ENCODE measurements around the gene MYO16.

The MYO16 gene

DNA sequence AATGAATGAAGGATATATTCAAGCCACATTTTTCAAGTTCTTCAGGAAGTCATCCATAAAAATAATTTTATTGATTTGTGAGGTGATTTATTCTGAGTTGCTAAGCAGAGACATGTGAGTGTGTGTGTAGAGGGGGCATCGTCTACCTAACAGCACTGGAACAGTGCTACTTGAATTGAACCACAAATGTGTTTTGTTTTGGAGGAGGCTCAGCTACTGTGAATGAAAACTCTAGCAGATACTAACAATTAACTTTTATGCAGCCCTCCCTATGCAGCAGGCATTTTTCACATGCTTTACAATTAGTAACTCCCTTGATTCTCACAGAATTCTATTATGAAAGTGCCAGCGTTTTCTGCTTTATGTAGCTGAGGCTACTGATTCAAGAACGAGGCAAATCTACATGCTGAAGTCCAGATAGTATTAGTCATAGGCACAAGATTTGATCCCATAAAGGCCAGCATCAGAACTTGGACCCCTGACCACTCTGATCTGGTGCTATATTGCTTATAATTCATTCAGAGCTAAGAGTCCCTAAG, 103.7 kb downstream of the MYO16 start:
- Histone ChIP-seq H3K4me3 (ENCODE audit: low read depth, low read length) (no peak overlapping the region), H3K4me1 (ENCODE audit: control insufficient read depth, insufficient read depth, low read length) (no peaks in the 10 kb centered on the region), H3K36me3 (ENCODE audit: control insufficient read depth in 2 of 2, insufficient read depth in 1 of 2, low read length in 2 of 2) (no peaks in the 10 kb centered on the region), H3K9me3 (ENCODE audit: control insufficient read depth, insufficient read depth, low read depth, low read length) (no peaks in the 10 kb centered on the region), H3K27ac (ENCODE audit: extremely low read depth, low read depth, low read length) (no peak overlapping the region)
- CTCF ChIA-PET, result no interaction called here
- POLR2A ChIA-PET, result no interaction called here
- no peak for TF ChIP-seq ZNF169 (tag by site-specific recombination; IDR thresholded peaks at IDR 0.05)
- TF ChIP-seq ZIC2 (tag by site-specific recombination; IDR thresholded peaks at IDR 0.05), result no peak
- no peak for TF ChIP-seq ZNF133 (tag by site-specific recombination; IDR thresholded peaks at IDR 0.05)
- TF ChIP-seq PRDM10 (tag by site-specific recombination; IDR thresholded peaks at IDR 0.05), result no peak
- TF ChIP-seq, protein P1, sequence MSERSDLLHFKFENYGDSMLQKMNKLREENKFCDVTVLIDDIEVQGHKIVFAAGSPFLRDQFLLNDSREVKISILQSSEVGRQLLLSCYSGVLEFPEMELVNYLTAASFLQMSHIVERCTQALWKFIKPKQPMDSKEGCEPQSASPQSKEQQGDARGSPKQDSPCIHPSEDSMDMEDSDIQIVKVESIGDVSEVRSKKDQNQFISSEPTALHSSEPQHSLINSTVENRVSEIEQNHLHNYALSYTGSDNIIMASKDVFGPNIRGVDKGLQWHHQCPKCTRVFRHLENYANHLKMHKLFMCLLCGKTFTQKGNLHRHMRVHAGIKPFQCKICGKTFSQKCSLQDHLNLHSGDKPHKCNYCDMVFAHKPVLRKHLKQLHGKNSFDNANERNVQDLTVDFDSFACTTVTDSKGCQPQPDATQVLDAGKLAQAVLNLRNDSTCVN (tag by site-specific recombination; optimal IDR thresholded peaks at IDR 0.05), result no peak
- TF ChIP-seq, protein P2, sequence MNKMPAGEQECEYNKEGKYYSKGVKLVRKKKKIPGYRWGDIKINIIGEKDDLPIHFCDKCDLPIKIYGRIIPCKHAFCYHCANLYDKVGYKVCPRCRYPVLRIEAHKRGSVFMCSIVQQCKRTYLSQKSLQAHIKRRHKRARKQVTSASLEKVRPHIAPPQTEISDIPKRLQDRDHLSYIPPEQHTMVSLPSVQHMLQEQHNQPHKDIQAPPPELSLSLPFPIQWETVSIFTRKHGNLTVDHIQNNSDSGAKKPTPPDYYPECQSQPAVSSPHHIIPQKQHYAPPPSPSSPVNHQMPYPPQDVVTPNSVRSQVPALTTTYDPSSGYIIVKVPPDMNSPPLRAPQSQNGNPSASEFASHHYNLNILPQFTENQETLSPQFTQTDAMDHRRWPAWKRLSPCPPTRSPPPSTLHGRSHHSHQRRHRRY (tag by site-specific recombination; IDR thresholded peaks at IDR 0.05), result no peak
- no peak for TF ChIP-seq ZNF112 (tag by site-specific recombination; IDR thresholded peaks at IDR 0.05)
- no peak for TF ChIP-seq KLF8 (tag by site-specific recombination; IDR thresholded peaks at IDR 0.05)

DNA sequence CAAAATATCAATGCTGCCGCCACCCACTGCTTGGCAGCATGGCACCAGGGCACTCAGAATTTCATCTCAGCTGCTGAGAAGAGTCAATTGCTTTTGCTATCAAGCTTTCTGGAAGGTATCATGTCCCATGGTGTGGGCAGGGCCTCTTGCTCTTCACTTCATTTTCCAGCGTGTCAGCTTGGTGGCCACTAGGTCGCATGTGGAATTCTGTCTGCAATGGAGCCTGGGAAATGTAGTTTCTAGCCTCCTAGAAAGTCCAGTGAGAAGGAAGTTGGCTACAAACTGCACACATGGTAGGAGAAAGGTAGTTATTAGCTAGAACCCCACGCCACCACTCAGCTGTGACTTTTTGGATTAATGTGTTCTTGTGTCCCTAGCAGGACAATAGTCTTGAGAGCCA, 105.3 kb downstream of the MYO16 start:
- Histone ChIP-seq H3K4me1 (ENCODE audit: control insufficient read depth, insufficient read depth, low read length) (no peaks in the 10 kb centered on the region), H3K9me3 (ENCODE audit: control insufficient read depth, insufficient read depth, low read depth, low read length) (no peaks in the 10 kb centered on the region), H3K36me3 (ENCODE audit: control insufficient read depth in 2 of 2, insufficient read depth in 1 of 2, low read length in 2 of 2) (no peaks in the 10 kb centered on the region), H3K27ac (ENCODE audit: extremely low read depth, low read depth, low read length) (no peak overlapping the region), H3K4me3 (ENCODE audit: low read depth, low read length) (no peak overlapping the region)
- ChIA-PET CTCF (no interaction called here), POLR2A (no interaction called here)
- no peak for TF ChIP-seq ZNF266 (tag by site-specific recombination; IDR thresholded peaks at IDR 0.05; ENCODE audit: low read depth)
- no peak for TF ChIP-seq KLF1 (tag by site-specific recombination; IDR thresholded peaks at IDR 0.05)
- no peak for TF ChIP-seq ZEB2 (tag by site-specific recombination; IDR thresholded peaks at IDR 0.05)
- TF ChIP-seq, protein P3, sequence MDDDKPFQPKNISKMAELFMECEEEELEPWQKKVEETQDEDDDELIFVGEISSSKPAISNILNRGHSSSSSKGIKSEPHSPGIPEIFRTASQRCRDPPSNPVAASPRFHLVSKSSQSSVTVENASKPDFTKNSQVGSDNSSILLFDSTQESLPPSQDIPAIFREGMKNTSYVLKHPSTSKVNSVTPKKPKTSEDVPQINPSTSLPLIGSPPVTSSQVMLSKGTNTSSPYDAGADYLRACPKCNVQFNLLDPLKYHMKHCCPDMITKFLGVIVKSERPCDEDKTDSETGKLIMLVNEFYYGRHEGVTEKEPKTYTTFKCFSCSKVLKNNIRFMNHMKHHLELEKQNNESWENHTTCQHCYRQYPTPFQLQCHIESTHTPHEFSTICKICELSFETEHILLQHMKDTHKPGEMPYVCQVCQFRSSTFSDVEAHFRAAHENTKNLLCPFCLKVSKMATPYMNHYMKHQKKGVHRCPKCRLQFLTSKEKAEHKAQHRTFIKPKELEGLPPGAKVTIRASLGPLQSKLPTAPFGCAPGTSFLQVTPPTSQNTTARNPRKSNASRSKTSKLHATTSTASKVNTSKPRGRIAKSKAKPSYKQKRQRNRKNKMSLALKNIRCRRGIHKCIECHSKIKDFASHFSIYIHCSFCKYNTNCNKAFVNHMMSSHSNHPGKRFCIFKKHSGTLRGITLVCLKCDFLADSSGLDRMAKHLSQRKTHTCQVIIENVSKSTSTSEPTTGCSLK (tag by site-specific recombination; IDR thresholded peaks at IDR 0.05), result no peak
- TF ChIP-seq, protein P4, sequence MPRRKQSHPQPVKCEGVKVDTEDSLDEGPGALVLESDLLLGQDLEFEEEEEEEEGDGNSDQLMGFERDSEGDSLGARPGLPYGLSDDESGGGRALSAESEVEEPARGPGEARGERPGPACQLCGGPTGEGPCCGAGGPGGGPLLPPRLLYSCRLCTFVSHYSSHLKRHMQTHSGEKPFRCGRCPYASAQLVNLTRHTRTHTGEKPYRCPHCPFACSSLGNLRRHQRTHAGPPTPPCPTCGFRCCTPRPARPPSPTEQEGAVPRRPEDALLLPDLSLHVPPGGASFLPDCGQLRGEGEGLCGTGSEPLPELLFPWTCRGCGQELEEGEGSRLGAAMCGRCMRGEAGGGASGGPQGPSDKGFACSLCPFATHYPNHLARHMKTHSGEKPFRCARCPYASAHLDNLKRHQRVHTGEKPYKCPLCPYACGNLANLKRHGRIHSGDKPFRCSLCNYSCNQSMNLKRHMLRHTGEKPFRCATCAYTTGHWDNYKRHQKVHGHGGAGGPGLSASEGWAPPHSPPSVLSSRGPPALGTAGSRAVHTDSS (tag by site-specific recombination; IDR thresholded peaks at IDR 0.05), result no peak
- TF ChIP-seq KLF9 (tag by site-specific recombination; IDR thresholded peaks at IDR 0.05; ENCODE audit: low read depth), result no peak
- TF ChIP-seq ZNF121 (tag by site-specific recombination; IDR thresholded peaks at IDR 0.05), result no peak
- TF ChIP-seq ZNF704 (tag by site-specific recombination; IDR thresholded peaks at IDR 0.05), result no peak
- no peak for TF ChIP-seq ZNF777 (tag by site-specific recombination; IDR thresholded peaks at IDR 0.05; ENCODE audit: borderline replicate concordance)
- no peak for TF ChIP-seq ZNF48 (tag by site-specific recombination; IDR thresholded peaks at IDR 0.05)
- TF ChIP-seq, protein P5, sequence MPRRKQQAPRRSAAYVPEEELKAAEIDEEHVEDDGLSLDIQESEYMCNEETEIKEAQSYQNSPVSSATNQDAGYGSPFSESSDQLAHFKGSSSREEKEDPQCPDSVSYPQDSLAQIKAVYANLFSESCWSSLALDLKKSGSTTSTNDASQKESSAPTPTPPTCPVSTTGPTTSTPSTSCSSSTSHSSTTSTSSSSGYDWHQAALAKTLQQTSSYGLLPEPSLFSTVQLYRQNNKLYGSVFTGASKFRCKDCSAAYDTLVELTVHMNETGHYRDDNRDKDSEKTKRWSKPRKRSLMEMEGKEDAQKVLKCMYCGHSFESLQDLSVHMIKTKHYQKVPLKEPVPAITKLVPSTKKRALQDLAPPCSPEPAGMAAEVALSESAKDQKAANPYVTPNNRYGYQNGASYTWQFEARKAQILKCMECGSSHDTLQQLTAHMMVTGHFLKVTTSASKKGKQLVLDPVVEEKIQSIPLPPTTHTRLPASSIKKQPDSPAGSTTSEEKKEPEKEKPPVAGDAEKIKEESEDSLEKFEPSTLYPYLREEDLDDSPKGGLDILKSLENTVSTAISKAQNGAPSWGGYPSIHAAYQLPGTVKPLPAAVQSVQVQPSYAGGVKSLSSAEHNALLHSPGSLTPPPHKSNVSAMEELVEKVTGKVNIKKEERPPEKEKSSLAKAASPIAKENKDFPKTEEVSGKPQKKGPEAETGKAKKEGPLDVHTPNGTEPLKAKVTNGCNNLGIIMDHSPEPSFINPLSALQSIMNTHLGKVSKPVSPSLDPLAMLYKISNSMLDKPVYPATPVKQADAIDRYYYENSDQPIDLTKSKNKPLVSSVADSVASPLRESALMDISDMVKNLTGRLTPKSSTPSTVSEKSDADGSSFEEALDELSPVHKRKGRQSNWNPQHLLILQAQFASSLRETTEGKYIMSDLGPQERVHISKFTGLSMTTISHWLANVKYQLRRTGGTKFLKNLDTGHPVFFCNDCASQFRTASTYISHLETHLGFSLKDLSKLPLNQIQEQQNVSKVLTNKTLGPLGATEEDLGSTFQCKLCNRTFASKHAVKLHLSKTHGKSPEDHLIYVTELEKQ (tag by site-specific recombination; IDR thresholded peaks at IDR 0.05; ENCODE audit: borderline replicate concordance), result no peak
- TF ChIP-seq ZNF654 (tag by site-specific recombination; IDR thresholded peaks at IDR 0.05; ENCODE audit: low read depth), result no peak
- TF ChIP-seq KLF10 (tag by site-specific recombination; IDR thresholded peaks at IDR 0.05), result no peak

Data from HEK293 (cell line).